Measurements from ENCODE around the gene GAS5. TPM values are rescaled to one million over a fixed set of nuclear protein-coding genes. Genes with fewer than 3 reads are reported as not detected.
"Not testable (repeated sequence)": the region's sequence is repeated elsewhere in the genome, so short reads cannot be mapped to it uniquely, and the experiment has no call there.

Gene GAS5
- total RNA-seq, 1 donor from 2014 or later, result 479 TPM

- H3K36me3 Mint-ChIP-seq (ENCODE audit: low read depth), result peaks cover 11% of the 10 kb centered on the region
- no peak for TF ChIP-seq CTCF (conservative IDR thresholded peaks at IDR 0.05)
- no peaks in the 10 kb centered on the region for H3K27me3 Mint-ChIP-seq (ENCODE audit: low read depth)
- peaks cover 7% of the 10 kb centered on the region for H3K4me1 Mint-ChIP-seq
- no peak overlapping the region for H3K4me3 Mint-ChIP-seq
- H3K27ac Mint-ChIP-seq (ENCODE audit: unreplicated experiment), result peak overlapping the region; percentile 62
- no peaks in the 10 kb centered on the region for H3K9me3 Mint-ChIP-seq
- no peak for DNase-seq (ENCODE audit: low read depth, low spot score)
Observed at GRCh38 chr1:173884701-173885100, 16.9 kb upstream of the GAS5 start.

- H3K27ac Mint-ChIP-seq (ENCODE audit: unreplicated experiment); DNase-seq (ENCODE audit: low read depth, low spot score); H3K27me3 Mint-ChIP-seq (ENCODE audit: low read depth); H3K4me1 Mint-ChIP-seq; H3K9me3 Mint-ChIP-seq; H3K4me3 Mint-ChIP-seq: not testable (repeated sequence)
- H3K36me3 Mint-ChIP-seq (ENCODE audit: low read depth), result peaks cover 11% of the 10 kb centered on the region
Observed at GRCh38 chr1:173881117-173881516, 13.3 kb upstream of the GAS5 start.

GRCh38 chr1:173878251-173878650 is 10.5 kb upstream of the GAS5 start:
- no peaks in the 10 kb centered on the region for H3K9me3 Mint-ChIP-seq
- no peak for DNase-seq (ENCODE audit: low read depth, low spot score)
- H3K4me3 Mint-ChIP-seq, result no peak overlapping the region
- H3K27me3 Mint-ChIP-seq (ENCODE audit: low read depth), result no peaks in the 10 kb centered on the region
- peaks cover 20% of the 10 kb centered on the region for H3K36me3 Mint-ChIP-seq (ENCODE audit: low read depth)
- H3K27ac Mint-ChIP-seq (ENCODE audit: unreplicated experiment), result peak overlapping the region; percentile 41
- no peak for TF ChIP-seq CTCF (conservative IDR thresholded peaks at IDR 0.05)
- peaks cover 3% of the 10 kb centered on the region for H3K4me1 Mint-ChIP-seq

- Mint-ChIP-seq H3K27me3 (ENCODE audit: low read depth) (no peaks in the 10 kb centered on the region), H3K4me3 (no peak overlapping the region), H3K9me3 (no peaks in the 10 kb centered on the region), H3K27ac (ENCODE audit: unreplicated experiment) (no peak overlapping the region), H3K4me1 (peaks cover 8% of the 10 kb centered on the region), H3K36me3 (ENCODE audit: low read depth) (peaks cover 17% of the 10 kb centered on the region)
- TF ChIP-seq CTCF (conservative IDR thresholded peaks at IDR 0.05), result no peak
- no peak for DNase-seq (ENCODE audit: low read depth, low spot score)
Observed at GRCh38 chr1:173876732-173877131, 8.9 kb upstream of the GAS5 start.

- H3K4me1 Mint-ChIP-seq, result peaks cover 36% of the 10 kb centered on the region
- no peak overlapping the region for H3K27ac Mint-ChIP-seq (ENCODE audit: unreplicated experiment)
- peak overlapping the region; percentile 68 for H3K4me3 Mint-ChIP-seq
- peaks cover 32% of the 10 kb centered on the region for H3K36me3 Mint-ChIP-seq (ENCODE audit: low read depth)
- peaks cover 8% of the 10 kb centered on the region for H3K27me3 Mint-ChIP-seq (ENCODE audit: low read depth)
- DNase-seq (ENCODE audit: low read depth, low spot score), result no peak
- H3K9me3 Mint-ChIP-seq, result no peaks in the 10 kb centered on the region
- no peak for TF ChIP-seq CTCF (conservative IDR thresholded peaks at IDR 0.05)
Observed at GRCh38 chr1:173871500-173871899, 3.7 kb upstream of the GAS5 start.

GRCh38 chr1:173871091-173871490 is 3.3 kb upstream of the GAS5 start:
- H3K9me3 Mint-ChIP-seq, result no peaks in the 10 kb centered on the region
- peaks cover 8% of the 10 kb centered on the region for H3K27me3 Mint-ChIP-seq (ENCODE audit: low read depth)
- no peak overlapping the region for H3K27ac Mint-ChIP-seq (ENCODE audit: unreplicated experiment)
- H3K36me3 Mint-ChIP-seq (ENCODE audit: low read depth), result peaks cover 36% of the 10 kb centered on the region
- TF ChIP-seq CTCF (conservative IDR thresholded peaks at IDR 0.05), result no peak
- H3K4me3 Mint-ChIP-seq, result peak overlapping the region; percentile 100
- H3K4me1 Mint-ChIP-seq, result peaks cover 40% of the 10 kb centered on the region
- no peak for DNase-seq (ENCODE audit: low read depth, low spot score)
